Measurements from ENCODE around the gene PPP6R3.
"Not testable (repeated sequence)": the region's sequence is repeated elsewhere in the genome, so short reads cannot be mapped to it uniquely, and the experiment has no call there.

Gene PPP6R3

DNA sequence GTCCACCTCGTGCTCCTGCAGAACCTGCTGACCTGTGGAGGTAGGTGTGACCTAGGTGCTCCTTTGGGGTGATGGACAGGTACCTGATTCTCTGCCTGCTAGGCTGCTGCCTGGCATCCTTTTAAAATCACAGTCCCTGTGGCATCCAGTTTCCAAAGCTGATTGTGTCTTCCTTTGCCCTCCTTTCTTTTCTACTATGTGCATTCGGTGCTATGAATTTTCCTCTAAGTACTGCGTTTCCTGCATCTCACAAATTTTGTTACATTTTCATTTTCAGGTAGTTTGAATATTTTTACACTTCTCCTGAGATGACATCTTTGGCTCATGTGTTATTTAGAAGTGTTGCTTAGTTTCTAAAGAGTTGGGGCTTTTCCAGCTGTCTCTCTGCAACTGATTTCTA lies 30.9 kb upstream of the PPP6R3 start:
- no peak for DNase-seq (ENCODE audit: low spot score in 2 of 2)
- Mint-ChIP-seq H3K4me1 (no peaks in the 10 kb centered on the region), H3K27ac (no peak overlapping the region), H3K36me3 (no peaks in the 10 kb centered on the region), H3K9me3 (peaks cover 9% of the 10 kb centered on the region), H3K4me3 (no peak overlapping the region)
- no peak for ATAC-seq

DNA sequence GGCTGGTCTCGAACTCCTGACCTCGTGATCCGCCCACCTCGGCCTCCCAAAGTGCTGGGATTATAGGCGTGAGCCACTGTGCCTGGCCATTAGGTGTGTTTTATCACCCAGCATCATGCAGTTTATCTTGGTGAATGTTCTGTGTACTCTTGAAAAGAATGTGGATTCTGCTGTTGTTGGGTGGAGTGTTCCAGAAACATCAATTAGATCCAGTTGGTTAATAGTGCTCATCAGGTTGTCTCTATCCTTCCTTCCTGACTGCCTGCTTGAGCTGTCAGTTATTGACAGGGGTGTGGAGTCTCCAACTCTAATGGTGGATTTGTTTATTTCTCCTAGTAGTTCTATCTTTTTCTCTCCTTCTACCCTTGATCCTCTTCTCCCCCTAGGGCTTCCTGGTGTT lies 30.2 kb upstream of the PPP6R3 start:
- peaks cover 9% of the 10 kb centered on the region for H3K9me3 Mint-ChIP-seq
- DNase-seq (ENCODE audit: low spot score in 2 of 2) = no peak
- no peaks in the 10 kb centered on the region for H3K36me3 Mint-ChIP-seq
- no peaks in the 10 kb centered on the region for H3K4me1 Mint-ChIP-seq
- no peak overlapping the region for H3K4me3 Mint-ChIP-seq
- ATAC-seq = no peak
- no peak overlapping the region for H3K27ac Mint-ChIP-seq

DNA sequence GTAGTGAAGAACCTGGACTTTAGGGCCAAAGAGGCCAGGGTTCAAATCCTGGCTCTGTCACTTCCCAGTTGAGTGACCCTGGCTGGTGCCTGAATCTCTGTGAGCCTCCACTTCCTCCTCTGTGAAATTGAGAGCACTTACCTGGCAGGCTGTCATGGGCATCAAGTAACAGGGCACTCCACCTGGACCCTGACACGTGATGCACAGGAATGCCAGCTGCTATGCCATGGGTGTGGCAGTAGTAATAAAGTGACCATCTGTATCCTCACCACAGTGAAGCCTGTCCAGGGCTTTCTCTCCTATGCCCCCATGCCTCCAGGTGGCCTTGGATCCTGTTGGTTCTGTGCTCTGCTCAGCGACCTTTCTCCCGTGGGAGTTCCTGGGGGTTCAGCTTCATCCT lies 29.8 kb upstream of the PPP6R3 start:
- DNase-seq (ENCODE audit: low spot score in 2 of 2) = no peak
- no peak overlapping the region for H3K4me3 Mint-ChIP-seq
- no peak for ATAC-seq

DNA sequence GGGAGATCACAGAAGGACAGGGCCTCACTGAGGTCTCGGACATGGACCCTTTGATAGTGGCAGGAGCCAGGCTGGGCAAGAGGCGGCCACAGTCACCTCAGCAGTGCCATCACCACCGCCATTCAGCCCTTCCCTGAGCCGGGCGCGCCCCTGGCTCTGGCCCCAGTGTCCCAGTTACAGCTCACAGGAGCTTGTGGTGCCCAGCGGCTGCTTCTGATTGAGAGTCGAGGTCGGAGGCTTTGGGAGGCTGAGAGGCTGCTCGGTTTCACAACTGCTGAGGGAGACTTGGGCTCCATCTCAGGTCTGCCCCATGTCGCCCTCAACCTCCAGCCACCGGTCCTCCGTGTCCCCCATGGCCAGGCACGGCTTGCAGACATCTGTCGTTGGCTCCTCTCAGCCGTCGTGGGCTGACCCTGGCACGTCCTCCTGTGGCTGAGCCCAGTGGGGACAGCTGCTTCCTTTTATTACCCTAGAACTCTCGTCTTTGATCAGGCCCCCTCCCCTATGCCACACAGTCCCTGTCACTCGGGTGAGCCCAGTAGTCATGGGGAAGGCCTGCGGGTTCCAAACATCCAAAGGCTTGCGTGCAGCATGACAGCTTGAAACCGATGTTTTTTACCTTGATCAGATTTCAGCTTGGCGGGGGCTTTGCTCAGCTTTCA lies 28.4 kb upstream of the PPP6R3 start:
- Mint-ChIP-seq H3K4me1 (peaks cover under 1% of the 10 kb centered on the region), H3K4me3 (no peak overlapping the region), H3K9me3 (peaks cover 9% of the 10 kb centered on the region), H3K27ac (no peak overlapping the region), H3K36me3 (no peaks in the 10 kb centered on the region)
- ATAC-seq (no peak), DNase-seq (ENCODE audit: low spot score in 2 of 2) (no peak)

More for the DNA sequence above, 29.8 kb upstream of the PPP6R3 start:
- Mint-ChIP-seq H3K9me3 (peaks cover 9% of the 10 kb centered on the region), H3K4me1 (no peaks in the 10 kb centered on the region), H3K36me3 (no peaks in the 10 kb centered on the region), H3K27ac (no peak overlapping the region)

DNA sequence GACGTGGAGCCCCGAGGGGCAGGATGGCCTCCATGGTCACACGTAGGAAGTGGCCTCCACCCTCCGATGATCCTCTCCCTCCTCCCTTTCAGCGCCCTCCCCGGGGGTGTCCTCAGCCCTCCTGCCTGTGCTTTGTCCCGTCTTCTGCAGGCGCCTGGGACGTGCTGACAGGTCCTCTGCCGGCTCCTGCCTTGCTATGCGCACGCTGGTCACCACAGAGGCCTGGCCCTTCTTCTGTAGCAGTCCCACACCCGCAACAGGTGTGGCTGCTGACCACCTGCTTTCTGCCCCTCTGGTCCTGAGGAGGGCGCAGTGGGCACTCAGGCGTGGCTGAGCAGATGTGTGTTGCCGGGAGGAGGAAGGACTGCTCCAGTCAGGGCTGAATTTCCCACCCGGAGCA lies 27.7 kb upstream of the PPP6R3 start:
- peaks cover 9% of the 10 kb centered on the region for H3K9me3 Mint-ChIP-seq
- no peak overlapping the region for H3K27ac Mint-ChIP-seq
- DNase-seq (ENCODE audit: low spot score in 2 of 2) = no peak
- H3K4me3 Mint-ChIP-seq = no peak overlapping the region
- no peaks in the 10 kb centered on the region for H3K36me3 Mint-ChIP-seq
- no peak for ATAC-seq
- peaks cover 6% of the 10 kb centered on the region for H3K4me1 Mint-ChIP-seq

DNA sequence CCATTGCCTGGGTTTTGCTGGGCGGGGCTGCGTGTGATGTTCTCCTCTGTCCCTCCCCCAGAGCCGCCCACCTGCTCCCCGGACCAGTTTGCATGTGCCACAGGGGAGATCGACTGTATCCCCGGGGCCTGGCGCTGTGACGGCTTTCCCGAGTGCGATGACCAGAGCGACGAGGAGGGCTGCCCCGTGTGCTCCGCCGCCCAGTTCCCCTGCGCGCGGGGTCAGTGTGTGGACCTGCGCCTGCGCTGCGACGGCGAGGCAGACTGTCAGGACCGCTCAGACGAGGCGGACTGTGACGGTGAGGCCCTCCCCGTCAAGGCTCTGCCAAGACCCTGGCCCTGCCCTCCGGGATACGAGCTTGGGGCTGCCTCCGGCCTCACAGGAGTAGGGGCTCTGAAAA lies 27.0 kb upstream of the PPP6R3 start:
- ATAC-seq = no peak
- H3K9me3 Mint-ChIP-seq = peaks cover 7% of the 10 kb centered on the region
- no peak overlapping the region for H3K27ac Mint-ChIP-seq
- DNase-seq (ENCODE audit: low spot score in 2 of 2) = no peak
- no peak overlapping the region for H3K4me3 Mint-ChIP-seq
- no peaks in the 10 kb centered on the region for H3K36me3 Mint-ChIP-seq
- peaks cover 6% of the 10 kb centered on the region for H3K4me1 Mint-ChIP-seq

DNA sequence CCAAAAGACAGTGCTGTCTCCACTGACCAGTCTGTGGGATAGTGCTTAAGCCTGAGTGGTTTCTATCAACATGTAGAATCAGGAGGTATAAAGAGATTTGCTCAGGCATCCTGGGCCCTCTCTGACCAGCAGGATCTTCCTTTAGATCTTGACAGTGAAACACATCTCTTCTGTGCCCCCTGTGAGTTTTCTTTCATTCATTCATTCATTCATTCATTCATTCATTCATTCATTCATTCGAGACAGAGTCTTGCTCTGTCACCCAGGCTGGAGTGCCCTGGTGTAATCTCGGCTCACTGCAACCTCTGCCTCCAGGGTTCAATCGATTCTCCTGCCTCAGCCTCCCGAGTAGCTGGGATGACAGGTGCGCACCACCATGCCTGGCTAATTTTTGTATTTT lies 26.4 kb upstream of the PPP6R3 start:
- H3K4me1 Mint-ChIP-seq; DNase-seq (ENCODE audit: low spot score in 2 of 2); ATAC-seq; H3K27ac Mint-ChIP-seq; H3K4me3 Mint-ChIP-seq; H3K36me3 Mint-ChIP-seq; H3K9me3 Mint-ChIP-seq: not testable (repeated sequence)

DNA sequence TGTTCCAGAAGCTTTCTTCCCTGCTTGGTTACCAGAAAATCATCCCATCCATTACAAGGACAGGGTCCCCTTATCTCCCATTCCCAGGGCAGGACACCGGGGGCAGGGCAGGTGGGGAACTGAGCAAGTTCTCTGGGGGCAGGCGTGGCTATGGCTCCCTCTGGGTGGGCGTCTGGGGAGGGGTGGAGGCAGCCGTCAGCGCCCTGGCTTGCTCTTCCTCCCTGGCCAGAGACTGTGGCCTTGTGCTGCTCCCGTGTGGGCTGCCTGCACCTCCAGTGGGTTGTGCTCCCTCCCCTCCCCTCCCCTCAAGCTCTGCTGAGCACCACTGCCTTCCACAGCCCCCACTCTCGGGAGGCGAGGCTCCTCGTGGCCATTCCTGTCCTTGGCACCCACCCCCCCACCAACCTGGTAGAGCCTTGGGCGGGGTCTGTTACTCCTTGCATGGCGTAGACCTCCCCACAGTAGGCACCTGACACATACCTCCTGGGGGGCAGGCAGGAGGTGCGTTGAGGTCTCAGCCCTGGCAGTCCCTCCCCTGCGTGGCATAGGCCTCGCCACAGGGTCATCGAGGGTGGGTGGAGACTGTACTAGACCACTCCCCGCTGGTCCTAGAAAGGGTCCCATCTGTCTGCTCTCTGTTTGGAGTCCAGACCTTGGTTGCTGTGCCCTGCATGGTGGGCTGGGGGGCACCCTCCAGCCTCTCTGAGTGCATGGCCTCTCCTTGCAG lies 24.2 kb upstream of the PPP6R3 start:
- H3K4me1 Mint-ChIP-seq = peaks cover 6% of the 10 kb centered on the region

DNA sequence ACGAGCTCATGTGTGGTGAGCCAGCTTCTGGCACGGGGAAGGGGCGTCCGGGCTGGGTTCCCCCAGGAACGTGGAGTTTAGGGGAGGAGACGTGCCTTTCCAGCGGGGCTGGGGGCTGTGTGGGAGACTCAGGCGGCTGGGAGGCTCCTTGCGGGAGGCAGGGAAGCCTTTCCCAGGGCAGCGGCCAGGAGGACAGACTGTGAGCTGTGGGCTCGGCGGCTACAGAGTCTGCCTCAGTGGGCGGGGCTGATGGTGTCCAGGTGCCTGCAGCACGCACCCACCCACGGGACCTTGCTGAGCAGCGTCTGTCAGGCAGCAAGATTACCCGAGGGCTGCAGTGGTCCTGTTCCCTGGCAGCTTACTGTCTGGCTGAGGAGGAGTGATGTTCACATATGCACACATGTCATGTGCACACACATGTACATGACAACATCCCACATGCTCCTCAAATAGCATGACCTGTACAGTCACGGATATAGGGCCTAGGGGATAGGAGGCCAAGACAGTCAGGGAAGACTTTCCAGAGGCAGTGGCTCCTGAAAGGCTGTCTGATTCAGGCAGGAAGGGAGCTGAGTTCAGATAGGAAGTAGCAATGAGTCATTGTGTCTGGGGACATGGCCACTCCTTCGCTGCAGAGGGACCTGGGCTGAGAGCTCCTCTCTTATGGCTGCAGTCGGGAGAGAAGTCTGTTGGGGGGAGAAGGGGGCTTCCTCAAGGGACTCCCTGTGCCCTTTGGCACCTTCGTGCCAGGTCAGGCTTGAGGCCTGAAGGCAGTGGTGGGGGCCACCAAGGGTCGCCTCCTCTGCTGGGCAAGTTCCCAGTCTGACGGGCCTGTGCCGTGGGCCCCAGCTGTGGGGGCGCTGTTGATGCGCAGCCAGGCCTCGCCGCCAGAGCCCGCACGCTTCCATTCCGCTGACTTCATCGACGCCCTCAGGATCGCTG lies 23.3 kb upstream of the PPP6R3 start:
- no peaks in the 10 kb centered on the region for H3K36me3 Mint-ChIP-seq
- no peak overlapping the region for H3K4me3 Mint-ChIP-seq
- DNase-seq (ENCODE audit: low spot score in 2 of 2) (no peak), ATAC-seq (peak; percentile 49)
- no peak overlapping the region for H3K27ac Mint-ChIP-seq
- peaks cover 6% of the 10 kb centered on the region for H3K4me1 Mint-ChIP-seq
- H3K9me3 Mint-ChIP-seq = no peaks in the 10 kb centered on the region

More for the DNA sequence above, 24.2 kb upstream of the PPP6R3 start:
- H3K9me3 Mint-ChIP-seq = no peaks in the 10 kb centered on the region
- ATAC-seq (no peak), DNase-seq (ENCODE audit: low spot score in 2 of 2) (no peak)
- H3K36me3 Mint-ChIP-seq = no peaks in the 10 kb centered on the region
- no peak overlapping the region for H3K27ac Mint-ChIP-seq
- H3K4me3 Mint-ChIP-seq = no peak overlapping the region

DNA sequence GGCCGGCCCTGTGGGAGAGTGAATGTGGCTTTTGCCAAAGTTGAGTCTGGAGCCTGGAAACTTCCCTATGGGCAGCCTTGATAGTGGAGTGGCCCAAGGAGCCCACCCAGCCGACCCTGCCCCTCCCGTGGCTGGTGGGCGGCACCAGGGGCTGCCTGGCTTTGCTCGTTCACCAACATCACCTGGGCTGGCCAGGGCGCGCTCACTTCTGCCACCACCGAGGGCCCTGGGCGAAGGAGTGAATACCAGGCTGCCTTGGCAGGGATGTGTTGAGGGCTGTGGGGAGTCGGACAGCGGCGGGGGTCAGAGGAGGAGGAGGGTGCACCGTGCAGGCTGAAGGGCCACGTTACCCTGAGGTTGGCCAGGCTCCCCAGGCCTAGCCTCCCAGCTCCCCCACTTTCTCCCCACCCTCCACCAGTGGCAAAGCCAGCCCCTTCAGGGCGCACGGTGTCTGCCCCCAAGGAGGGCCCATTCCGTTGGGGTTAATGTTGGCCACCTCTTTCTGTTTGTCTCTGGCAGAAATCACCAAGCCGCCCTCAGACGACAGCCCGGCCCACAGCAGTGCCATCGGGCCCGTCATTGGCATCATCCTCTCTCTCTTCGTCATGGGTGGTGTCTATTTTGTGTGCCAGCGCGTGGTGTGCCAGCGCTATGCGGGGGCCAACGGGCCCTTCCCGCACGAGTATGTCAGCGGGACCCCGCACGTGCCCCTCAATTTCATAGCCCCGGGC lies 22.5 kb upstream of the PPP6R3 start:
- no peak for ATAC-seq
- H3K27ac Mint-ChIP-seq = no peak overlapping the region

DNA sequence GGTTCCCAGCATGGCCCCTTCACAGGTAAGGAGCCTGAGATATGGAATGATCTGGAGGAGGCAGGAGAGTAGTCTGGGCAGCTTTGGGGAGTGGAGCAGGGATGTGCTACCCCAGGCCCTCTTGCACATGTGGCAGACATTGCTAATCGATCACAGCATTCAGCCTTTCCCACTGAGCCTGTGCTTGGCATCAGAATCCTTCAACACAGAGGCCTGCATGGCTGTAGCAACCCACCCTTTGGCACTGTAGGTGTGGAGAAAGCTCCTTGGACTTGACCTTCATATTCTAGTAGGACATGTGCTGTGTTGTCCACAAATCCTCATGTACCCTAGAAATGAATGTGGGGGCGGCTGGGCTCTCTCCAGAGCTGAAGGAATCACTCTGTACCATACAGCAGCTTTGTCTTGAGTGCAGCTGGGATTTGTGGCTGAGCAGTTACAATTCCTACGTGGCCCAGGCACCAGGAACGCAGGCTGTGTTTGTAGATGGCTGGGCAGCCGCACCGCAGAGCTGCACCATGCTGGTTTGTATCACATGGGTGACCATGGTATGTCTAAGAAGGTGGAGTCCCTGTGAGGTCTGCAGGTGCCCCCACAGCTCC lies 21.8 kb upstream of the PPP6R3 start:
- no peak for DNase-seq (ENCODE audit: low spot score in 2 of 2)
- Mint-ChIP-seq H3K4me3 (no peak overlapping the region), H3K36me3 (no peaks in the 10 kb centered on the region), H3K27ac (no peak overlapping the region), H3K4me1 (peaks cover 6% of the 10 kb centered on the region), H3K9me3 (no peaks in the 10 kb centered on the region)
- no peak for ATAC-seq

More for the DNA sequence above, 22.5 kb upstream of the PPP6R3 start:
- DNase-seq (ENCODE audit: low spot score in 2 of 2) = no peak
- H3K36me3 Mint-ChIP-seq = no peaks in the 10 kb centered on the region
- no peaks in the 10 kb centered on the region for H3K9me3 Mint-ChIP-seq
- H3K4me1 Mint-ChIP-seq = peaks cover 6% of the 10 kb centered on the region
- no peak overlapping the region for H3K4me3 Mint-ChIP-seq

DNA sequence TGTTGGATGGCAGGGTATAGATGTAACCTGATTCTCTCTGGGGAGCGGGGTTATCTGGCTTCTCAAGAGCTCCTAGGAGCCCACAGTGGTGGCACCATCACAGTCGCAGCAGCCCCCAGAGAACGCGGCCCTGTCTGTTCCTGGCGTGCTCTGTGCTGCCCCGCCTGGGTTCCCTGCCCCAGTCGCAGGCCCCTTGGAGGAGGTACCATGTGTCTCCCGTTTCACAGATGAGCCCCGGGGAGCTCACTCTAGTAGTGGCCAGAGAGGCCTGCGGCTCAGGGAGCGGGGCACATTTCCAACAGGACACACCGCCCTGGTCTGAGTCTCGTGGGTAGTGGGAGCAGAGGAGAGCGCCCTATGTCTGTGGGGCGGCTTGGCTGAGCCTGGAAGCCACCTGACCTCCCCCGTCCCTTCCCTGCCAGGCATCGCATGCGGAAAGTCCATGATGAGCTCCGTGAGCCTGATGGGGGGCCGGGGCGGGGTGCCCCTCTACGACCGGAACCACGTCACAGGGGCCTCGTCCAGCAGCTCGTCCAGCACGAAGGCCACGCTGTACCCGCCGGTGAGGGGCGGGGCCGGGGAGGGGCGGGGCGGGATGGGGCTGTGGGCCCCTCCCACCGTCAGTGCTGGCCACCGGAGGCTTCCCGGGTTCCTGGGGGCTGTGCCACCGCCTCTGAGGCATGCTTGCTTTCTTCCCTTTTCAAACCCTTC lies 21.0 kb upstream of the PPP6R3 start:
- Mint-ChIP-seq H3K36me3 (no peaks in the 10 kb centered on the region), H3K27ac (no peak overlapping the region), H3K4me1 (peaks cover 6% of the 10 kb centered on the region), H3K9me3 (no peaks in the 10 kb centered on the region), H3K4me3 (no peak overlapping the region)
- ATAC-seq (no peak), DNase-seq (ENCODE audit: low spot score in 2 of 2) (no peak)

DNA sequence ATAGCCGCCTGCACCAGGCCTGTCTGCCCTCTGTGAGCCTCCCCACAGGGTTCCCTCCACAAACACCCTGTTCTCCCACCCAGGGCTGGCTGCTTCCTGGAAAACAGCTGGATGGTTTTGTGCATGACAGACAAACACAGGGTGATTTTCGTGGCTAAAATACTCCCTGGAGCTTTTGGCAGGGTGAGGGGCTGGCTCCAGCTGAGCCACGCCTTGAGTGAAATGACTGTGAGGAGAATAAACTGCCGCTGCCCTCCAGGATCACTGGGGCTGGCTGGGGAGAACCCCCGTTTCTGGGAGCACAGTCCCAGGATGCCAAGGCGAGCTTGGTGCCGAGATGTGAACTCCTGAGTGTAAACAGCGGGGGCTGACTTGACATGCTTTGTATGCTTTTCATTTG lies 20.3 kb upstream of the PPP6R3 start:
- ATAC-seq = no peak
- H3K27ac Mint-ChIP-seq = no peak overlapping the region
- H3K36me3 Mint-ChIP-seq = no peaks in the 10 kb centered on the region
- H3K4me3 Mint-ChIP-seq = no peak overlapping the region
- no peaks in the 10 kb centered on the region for H3K9me3 Mint-ChIP-seq
- no peak for DNase-seq (ENCODE audit: low spot score in 2 of 2)
- peaks cover 6% of the 10 kb centered on the region for H3K4me1 Mint-ChIP-seq

DNA sequence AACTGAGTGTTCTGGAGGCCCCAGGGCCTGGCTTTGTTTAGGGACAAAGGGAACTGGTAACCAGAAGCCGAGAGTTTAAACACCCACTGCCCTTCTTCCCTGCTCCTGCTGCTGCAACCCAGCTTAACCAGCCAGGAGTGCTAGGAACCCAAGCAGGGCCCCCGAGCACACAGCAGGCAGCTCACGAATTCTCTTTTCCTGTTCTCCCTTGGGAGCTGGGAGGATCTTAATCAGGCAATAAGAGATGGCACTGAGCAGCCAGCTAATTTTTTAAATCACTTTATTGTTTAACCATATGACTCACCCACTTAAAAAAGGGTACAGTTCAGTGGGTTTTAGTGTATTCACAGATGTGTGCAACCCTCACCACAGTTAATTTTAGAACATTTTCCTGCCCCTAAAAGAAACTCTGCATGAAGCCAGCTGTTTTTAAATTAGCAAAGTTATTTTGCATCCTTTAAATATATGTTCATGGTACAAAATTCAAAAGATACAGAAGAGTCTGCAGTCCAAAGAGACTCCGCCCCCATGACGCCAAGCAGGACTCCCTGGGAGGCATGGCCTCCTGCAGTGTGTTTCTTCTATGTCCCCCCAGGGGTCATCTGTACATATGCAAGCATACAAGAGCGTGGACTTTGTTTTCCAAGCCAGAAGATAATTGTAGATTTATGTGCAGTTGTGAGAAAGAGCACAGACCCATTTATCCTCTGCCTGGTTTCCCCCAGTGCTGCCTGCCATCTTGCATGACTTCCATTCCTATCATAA lies 18.9 kb upstream of the PPP6R3 start:
- Mint-ChIP-seq H3K4me1 (peaks cover 6% of the 10 kb centered on the region), H3K9me3 (no peaks in the 10 kb centered on the region), H3K36me3 (no peaks in the 10 kb centered on the region), H3K27ac (no peak overlapping the region), H3K4me3 (no peak overlapping the region)
- no peak for DNase-seq (ENCODE audit: low spot score in 2 of 2)
- no peak for ATAC-seq

Data from stimulated activated effector memory CD8-positive, alpha-beta T cell treated with anti-CD3 and anti-CD28 coated beads, Interleukin-12 subunit alpha, Interleukin-12 subunit beta, amount 100 ng/mL, for 72 hours (primary cell).